Left lung (tissue), 10 donors: Measurements from ENCODE around the gene PRKAB2. TPM values are rescaled to one million over a fixed set of nuclear protein-coding genes. Genes with fewer than 3 reads are reported as not detected.
"Not testable (repeated sequence)": the region's sequence is repeated elsewhere in the genome, so short reads cannot be mapped to it uniquely, and the experiment has no call there.

ENCODE experiments used
- ATAC-seq: fragments of 200-7000 bp; cut with Tn5 transposase; one replicate; pipeline ENCODE4 v1.9.1; 2020; ENCODE audit warnings: moderate library complexity
- DNase-seq, 4 donors: peaks; one replicate each; pipeline ENCODE4 v3.0.0-alpha.2; 2013 to 2020
- H3K27ac ChIP-seq, 2 donors: fragments of 200-600 bp; sonication (generic) in 1 of 2; one replicate each; pipeline versions ENCODE4 v1.5.0 to v1.8.0; 2020 to 2021
- H3K27me3 ChIP-seq, 2 donors: fragments of 200-600 bp; sonication (generic) in 1 of 2; one replicate each; pipeline versions ENCODE4 v1.5.0 to v1.8.0; 2020 to 2021
- H3K36me3 ChIP-seq, 2 donors: fragments of 200-600 bp; sonication (generic) in 1 of 2; one replicate each; pipeline versions ENCODE4 v1.5.0 to v1.8.0; 2020 to 2021
- H3K4me1 ChIP-seq, 2 donors: fragments of 200-600 bp; one replicate each; pipeline ENCODE4 v1.8.0; 2021
- H3K4me3 ChIP-seq, 2 donors: fragments of 200-600 bp; sonication (generic) in 1 of 2; one replicate each; pipeline versions ENCODE4 v1.5.0 to v1.8.0; 2020 to 2021; ENCODE audit warnings: mild to moderate bottlenecking in 1 of 2
- H3K9me3 ChIP-seq, 2 donors: fragments of 200-600 bp; sonication (generic) in 1 of 2; one replicate each; pipeline versions ENCODE4 v1.5.0 to v1.8.0; 2020 to 2021
- intact Hi-C, 2 donors: fragments of 100-400 bp; cut with DNase I; formaldehyde crosslinking; loops; one replicate each; pipeline versions ENCODE4 v1.11.2 to v1.14.2; 2022
- polyA plus RNA-seq, 6 donors: library from polyadenylated mRNA; unstranded; fragments of 120-200 nt; gene quantifications; one replicate each; pipeline ENCODE4 v1.2.1, GENCODE V29; 2013; ENCODE audit not compliant: insufficient read length in 6 of 6
- total RNA-seq, 2 donors: library from RNA; stranded (reverse); fragmentation: NEBNext Ultra II Directional; extraction: Animal tissue kit (Norgen Biotek cat#: 25700); gene quantifications; one replicate each; pipeline ENCODE4 v1.2.1, GENCODE V29; 2021
- TF ChIP-seq, protein P1 (sequence below), 2 donors: fragments of 200-600 bp; sonication (generic) in 1 of 2; IDR thresholded peaks; one replicate each; pipeline versions ENCODE4 v1.5.0 to v1.8.0; 2021; ENCODE audit warnings: antibody characterized with exemption in 2 of 2
- donor health status: DM: no; HTN: yes; CAD: no.
- donor health status: DM: no; HTN: no; CAD: no.

Gene PRKAB2
- total and polyA plus RNA-seq, 8 donors: 9.7 to 42.7 (median 31.3) TPM

DNA sequence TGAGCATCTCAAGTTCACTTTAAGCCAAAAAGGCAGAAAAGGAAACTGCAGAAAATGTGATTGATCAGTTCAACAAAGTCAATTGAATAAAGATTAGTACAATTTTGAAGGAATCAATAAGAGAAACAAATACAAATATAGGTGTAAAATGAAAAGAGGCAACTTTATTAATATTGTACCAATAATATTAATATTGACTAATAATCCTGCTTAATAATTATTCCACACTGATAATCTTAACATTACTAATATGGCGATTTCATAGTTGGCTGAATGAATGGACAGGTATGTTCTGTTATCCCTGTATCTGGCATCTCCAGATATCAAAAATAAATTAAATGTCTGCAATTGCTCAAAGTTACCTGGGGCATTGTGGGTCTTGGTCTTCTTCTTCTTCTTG, 61.8 kb downstream of the PRKAB2 start:
- intact Hi-C loops: no loop called here
- no peak overlapping the region for H3K27ac ChIP-seq
- TF ChIP-seq, protein P1, sequence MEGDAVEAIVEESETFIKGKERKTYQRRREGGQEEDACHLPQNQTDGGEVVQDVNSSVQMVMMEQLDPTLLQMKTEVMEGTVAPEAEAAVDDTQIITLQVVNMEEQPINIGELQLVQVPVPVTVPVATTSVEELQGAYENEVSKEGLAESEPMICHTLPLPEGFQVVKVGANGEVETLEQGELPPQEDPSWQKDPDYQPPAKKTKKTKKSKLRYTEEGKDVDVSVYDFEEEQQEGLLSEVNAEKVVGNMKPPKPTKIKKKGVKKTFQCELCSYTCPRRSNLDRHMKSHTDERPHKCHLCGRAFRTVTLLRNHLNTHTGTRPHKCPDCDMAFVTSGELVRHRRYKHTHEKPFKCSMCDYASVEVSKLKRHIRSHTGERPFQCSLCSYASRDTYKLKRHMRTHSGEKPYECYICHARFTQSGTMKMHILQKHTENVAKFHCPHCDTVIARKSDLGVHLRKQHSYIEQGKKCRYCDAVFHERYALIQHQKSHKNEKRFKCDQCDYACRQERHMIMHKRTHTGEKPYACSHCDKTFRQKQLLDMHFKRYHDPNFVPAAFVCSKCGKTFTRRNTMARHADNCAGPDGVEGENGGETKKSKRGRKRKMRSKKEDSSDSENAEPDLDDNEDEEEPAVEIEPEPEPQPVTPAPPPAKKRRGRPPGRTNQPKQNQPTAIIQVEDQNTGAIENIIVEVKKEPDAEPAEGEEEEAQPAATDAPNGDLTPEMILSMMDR (IDR thresholded peaks at IDR 0.05): no peak

DNA sequence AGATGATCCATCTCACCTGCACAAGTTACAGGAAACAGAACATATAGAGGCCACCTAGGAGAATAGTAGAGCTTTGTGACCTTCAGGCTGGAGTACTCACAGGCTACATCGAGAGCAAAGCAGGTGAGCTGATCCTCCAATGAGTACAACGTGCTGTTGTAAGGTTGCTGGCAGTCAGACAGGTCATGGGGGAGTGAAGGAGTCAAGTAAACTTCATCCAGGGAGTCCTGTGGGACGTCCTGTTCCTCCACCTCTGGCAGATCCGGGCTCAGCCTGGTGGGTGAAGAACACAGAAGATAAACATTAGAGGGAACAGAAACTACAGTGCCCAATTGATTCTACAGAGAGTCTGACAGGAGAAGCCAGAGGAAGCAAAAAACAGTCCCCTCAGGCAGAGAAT, 62.5 kb downstream of the PRKAB2 start:
- Histone ChIP-seq H3K27ac (no peak overlapping the region), H3K4me3 (no peak overlapping the region), H3K4me1 (no peaks in the 10 kb centered on the region), H3K27me3 (no peaks in the 10 kb centered on the region), H3K36me3 (no peaks in the 10 kb centered on the region), H3K9me3 (no peaks in the 10 kb centered on the region)
- ATAC-seq: no peak
- intact Hi-C loops: no loop called here
- DNase-seq: no peak
- TF ChIP-seq, protein P1 (IDR thresholded peaks at IDR 0.05): no peak

More for the DNA sequence above, 61.8 kb downstream of the PRKAB2 start:
- DNase-seq (no peak), ATAC-seq (no peak)
- no peaks in the 10 kb centered on the region for H3K36me3 ChIP-seq
- no peaks in the 10 kb centered on the region for H3K9me3 ChIP-seq
- no peaks in the 10 kb centered on the region for H3K27me3 ChIP-seq
- no peaks in the 10 kb centered on the region for H3K4me1 ChIP-seq
- no peak overlapping the region for H3K4me3 ChIP-seq

DNA sequence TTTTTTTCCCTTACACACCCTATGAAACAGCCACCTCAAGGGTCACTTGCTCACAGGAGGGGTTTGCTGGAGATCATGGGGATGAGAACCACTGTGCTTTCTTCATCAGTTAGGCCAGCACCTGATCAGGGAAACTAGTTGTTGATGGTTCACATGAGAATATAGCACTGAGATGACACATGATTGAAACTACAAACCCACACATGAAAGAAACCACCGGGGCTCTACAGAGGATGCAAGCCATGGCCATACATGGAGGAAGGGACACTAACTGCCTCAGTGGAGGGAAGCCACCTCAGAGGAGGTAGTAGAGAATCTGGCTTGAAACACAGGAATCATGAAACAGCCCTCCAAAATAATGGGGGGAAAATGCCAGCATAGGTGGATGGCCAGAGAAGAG, 63.2 kb downstream of the PRKAB2 start:
- H3K36me3 ChIP-seq: no peaks in the 10 kb centered on the region
- H3K27me3 ChIP-seq: no peaks in the 10 kb centered on the region
- no peak overlapping the region for H3K27ac ChIP-seq
- no peak overlapping the region for H3K4me3 ChIP-seq
- intact Hi-C loops: no loop called here
- DNase-seq: no peak
- no peaks in the 10 kb centered on the region for H3K9me3 ChIP-seq
- no peaks in the 10 kb centered on the region for H3K4me1 ChIP-seq
- no peak for ATAC-seq
- TF ChIP-seq, protein P1 (IDR thresholded peaks at IDR 0.05): no peak

DNA sequence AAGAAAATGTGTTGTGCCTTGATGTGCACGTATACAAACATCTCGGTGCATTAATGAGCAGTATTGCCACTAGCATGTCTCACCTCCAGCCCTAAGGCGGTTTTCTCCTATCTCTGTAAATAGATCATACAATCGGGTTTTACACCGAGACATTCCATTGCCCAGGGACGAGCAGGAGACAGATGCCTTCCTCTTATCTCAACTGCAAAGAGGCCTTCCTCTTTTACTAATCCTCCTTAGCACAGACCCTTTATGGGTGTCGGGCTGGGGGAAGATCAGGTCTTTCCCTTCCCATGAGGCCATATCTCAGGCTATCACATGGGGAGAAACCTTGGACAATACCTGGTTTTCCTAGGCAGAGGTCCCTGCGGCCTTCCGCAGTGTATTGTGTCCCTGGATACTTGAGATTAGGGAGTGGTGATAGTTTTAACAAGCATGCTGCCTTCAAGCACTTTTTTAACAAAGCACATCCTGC, 65.8 kb downstream of the PRKAB2 start:
- intact Hi-C loops, ATAC-seq: not testable (repeated sequence)

DNA sequence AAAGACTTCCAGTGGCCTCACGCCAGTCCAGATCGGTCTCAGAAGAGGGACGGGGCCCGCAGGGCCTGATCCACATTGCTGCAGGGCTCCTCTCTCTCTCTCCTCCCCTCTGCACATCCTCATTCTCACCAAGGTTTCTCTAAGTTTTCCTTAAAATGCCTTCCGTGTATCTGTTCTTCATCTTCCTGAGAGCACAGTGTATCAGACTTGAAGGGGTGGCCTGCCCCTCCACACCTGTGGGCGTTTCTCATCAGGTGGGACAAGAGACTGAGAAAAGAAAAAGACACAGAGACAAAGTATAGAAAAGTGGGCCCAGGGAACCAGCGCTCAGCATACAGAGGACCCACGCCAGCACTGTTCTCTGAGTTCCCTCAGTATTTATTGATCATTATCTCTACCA, 66.4 kb downstream of the PRKAB2 start:
- DNase-seq: no peak
- TF ChIP-seq, protein P1 (IDR thresholded peaks at IDR 0.05): no peak
- Histone ChIP-seq H3K4me1 (no peaks in the 10 kb centered on the region), H3K27ac (no peak overlapping the region), H3K27me3 (no peaks in the 10 kb centered on the region), H3K36me3 (no peaks in the 10 kb centered on the region), H3K9me3 (no peaks in the 10 kb centered on the region), H3K4me3 (no peak overlapping the region)
- intact Hi-C loops: no loop called here
- no peak for ATAC-seq

More for the DNA sequence above, 65.8 kb downstream of the PRKAB2 start:
- not testable (repeated sequence) for H3K27me3 ChIP-seq, H3K9me3 ChIP-seq, H3K4me1 ChIP-seq, H3K36me3 ChIP-seq, H3K4me3 ChIP-seq, H3K27ac ChIP-seq, DNase-seq

Other genes starting within 250 kb of the PRKAB2 start
- 10 to 100 TPM in 1 of 2 donors, 1 to 10 TPM in 1; 7.9 to 10.8 TPM for gene NBPF12, start 234.1 kb downstream of the PRKAB2 start, total RNA-seq
- gene NBPF12, start 234.1 kb downstream of the PRKAB2 start, polyA plus RNA-seq: 10 to 100 TPM; 24.8 to 37.2 (median 29.1) TPM
- 10 to 100 TPM; 25.8 to 29.0 TPM for gene FMO5, start 52.9 kb upstream of the PRKAB2 start, total RNA-seq
- gene FMO5, start 52.9 kb upstream of the PRKAB2 start, polyA plus RNA-seq: 10 to 100 TPM in 5 of 6 donors, 1 to 10 TPM in 1; 9.1 to 13.2 (median 11.2) TPM
- gene CHD1L, start 70.2 kb upstream of the PRKAB2 start, total RNA-seq: 10 to 100 TPM; 36.2 to 40.3 TPM
- 10 to 100 TPM; 55.5 to 72.0 (median 62.3) TPM for gene CHD1L, start 70.2 kb upstream of the PRKAB2 start, polyA plus RNA-seq